H9 (cell line): ENCODE results near the gene MALRD1. TPM values are rescaled to one million over a fixed set of nuclear protein-coding genes. Genes with fewer than 3 reads are reported as not detected.

ENCODE experiments used
- DNase-seq: peaks from one replicate; pipeline ENCODE4 v3.0.0-alpha.2; 2017
- H2AFZ ChIP-seq: one replicate; pipeline ENCODE4 v1.6.1; 2013; ENCODE audit warnings: mild to moderate bottlenecking, low read length, control low read depth, moderate library complexity
- H2AK5ac ChIP-seq: 2 replicates; pipeline ENCODE4 v1.6.1; 2013; ENCODE audit warnings: low read length, control low read depth, mixed read lengths; ENCODE audit not compliant: insufficient read length
- H2BK120ac ChIP-seq: one replicate; pipeline ENCODE4 v1.6.1; 2013; ENCODE audit warnings: low read depth, mild to moderate bottlenecking, low read length, control low read depth, inconsistent platforms; ENCODE audit not compliant: poor library complexity, severe bottlenecking
- H2BK12ac ChIP-seq: 2 replicates; pipeline ENCODE4 v1.6.1; 2013; ENCODE audit warnings: low read length, control low read depth, mixed read lengths, low read depth; ENCODE audit not compliant: insufficient read length
- H2BK15ac ChIP-seq: 2 replicates; pipeline ENCODE4 v1.6.1; 2013; ENCODE audit warnings: low read depth, low read length, control low read depth
- H2BK20ac ChIP-seq: one replicate; pipeline ENCODE4 v1.6.1; 2013; ENCODE audit warnings: low read depth, mild to moderate bottlenecking, low read length, control low read depth, inconsistent platforms; ENCODE audit not compliant: poor library complexity, severe bottlenecking
- H2BK5ac ChIP-seq: 2 replicates; pipeline ENCODE4 v1.6.1; 2013; ENCODE audit warnings: low read length, control low read depth, mixed read lengths; ENCODE audit not compliant: insufficient read length
- H3K14ac ChIP-seq: 2 replicates; pipeline ENCODE4 v1.6.1; 2013; ENCODE audit warnings: low read length, control low read depth; ENCODE audit not compliant: insufficient read depth
- H3K18ac ChIP-seq: 2 replicates; pipeline ENCODE4 v1.6.1; 2013; ENCODE audit warnings: low read depth, mild to moderate bottlenecking, mixed read lengths, low read length, control low read depth; ENCODE audit not compliant: insufficient read length
- H3K23ac ChIP-seq: 2 replicates; pipeline ENCODE4 v1.6.1; 2013; ENCODE audit warnings: low read length, control low read depth, mixed read lengths, low read depth; ENCODE audit not compliant: insufficient read length
- H3K23me2 ChIP-seq: 2 replicates; pipeline ENCODE4 v1.6.1; 2013; ENCODE audit warnings: low read depth, mild to moderate bottlenecking, mixed read lengths, low read length, control low read depth; ENCODE audit not compliant: insufficient read length, poor library complexity, severe bottlenecking
- H3K27ac ChIP-seq: 2 replicates; pipeline ENCODE4 v1.5.1; 2013; ENCODE audit warnings: low read length, control low read depth, mixed read lengths, low read depth; ENCODE audit not compliant: insufficient read length
- H3K27me3 ChIP-seq: 2 replicates; pipeline ENCODE4 v1.6.1; 2013; ENCODE audit warnings: low read length, control low read depth, inconsistent platforms; ENCODE audit not compliant: insufficient read depth
- H3K4ac ChIP-seq: 2 replicates; pipeline ENCODE4 v1.6.1; 2013; ENCODE audit warnings: low read depth, mild to moderate bottlenecking, control low read depth, inconsistent platforms, low read length, moderate library complexity
- H3K4me1 ChIP-seq: 2 replicates; pipeline ENCODE4 v1.6.1; 2013; ENCODE audit warnings: low read length, control low read depth, inconsistent platforms; ENCODE audit not compliant: insufficient read depth
- H3K4me2 ChIP-seq: 2 replicates; pipeline ENCODE4 v1.6.1; 2013; ENCODE audit warnings: low read length, control low read depth, mixed read lengths; ENCODE audit not compliant: insufficient read length, insufficient read depth
- H3K56ac ChIP-seq: 2 replicates; pipeline ENCODE4 v1.6.1; 2013; ENCODE audit warnings: low read depth, mild to moderate bottlenecking, mixed read lengths, low read length, control low read depth; ENCODE audit not compliant: insufficient read length
- H3K79me1 ChIP-seq: 2 replicates; pipeline ENCODE4 v1.6.1; 2013; ENCODE audit warnings: low read depth, mild to moderate bottlenecking, moderate library complexity, low read length, control low read depth, inconsistent platforms; ENCODE audit not compliant: insufficient read depth, poor library complexity, severe bottlenecking
- H3K79me2 ChIP-seq: 2 replicates; pipeline ENCODE4 v1.6.1; 2013; ENCODE audit warnings: low read length, control low read depth, inconsistent platforms; ENCODE audit not compliant: insufficient read depth
- H3K9ac ChIP-seq: 2 replicates; pipeline ENCODE4 v1.6.1; 2013; ENCODE audit warnings: low read length, control low read depth, mixed read lengths; ENCODE audit not compliant: insufficient read length; ENCODE audit errors: extremely low read depth
- H3K9me3 ChIP-seq: one replicate; pipeline ENCODE4 v1.6.1; 2013; ENCODE audit warnings: low read depth, low read length, inconsistent platforms; ENCODE audit not compliant: control insufficient read depth
- H3T11ph ChIP-seq: one replicate; pipeline ENCODE4 v1.6.1; 2013; ENCODE audit warnings: mild to moderate bottlenecking, low read length, control low read depth, inconsistent platforms
- H4K20me1 ChIP-seq: one replicate; pipeline ENCODE4 v1.6.1; 2013; ENCODE audit not compliant: control insufficient read depth, insufficient read length, insufficient read depth
- H4K5ac ChIP-seq: 2 replicates; pipeline ENCODE4 v1.6.1; 2013; ENCODE audit warnings: low read depth, mild to moderate bottlenecking, mixed read lengths, low read length, control low read depth; ENCODE audit not compliant: insufficient read length
- H4K8ac ChIP-seq: replicated peaks from 2 replicates; pipeline ENCODE4 v1.6.1; 2013; ENCODE audit warnings: low read length, control low read depth, mixed read lengths, low read depth; ENCODE audit not compliant: insufficient read length
- H4K91ac ChIP-seq: 2 replicates; pipeline ENCODE4 v1.6.1; 2013; ENCODE audit warnings: low read depth, mild to moderate bottlenecking, moderate library complexity, mixed read lengths, low read length, control low read depth; ENCODE audit not compliant: insufficient read length
- H3K27ac Mint-ChIP-seq, 3 experiments: 2 replicates in 2 of 3; 3 replicates in 1 of 3; pipeline ENCODE4 v1.8.0; 2020 to 2021; ENCODE audit warnings: mixed read lengths in 3 of 3, mild to moderate bottlenecking in 1 of 3, moderate library complexity in 1 of 3
- H3K27me3 Mint-ChIP-seq: 2 replicates; pipeline ENCODE4 v1.8.0; 2021; ENCODE audit warnings: low read depth, mild to moderate bottlenecking, moderate library complexity, mixed read lengths
- H3K36me3 Mint-ChIP-seq, 3 experiments: 2 replicates in 2 of 3; 3 replicates in 1 of 3; pipeline ENCODE4 v1.8.0; 2020 to 2021; ENCODE audit warnings: low read depth in 3 of 3, mixed read lengths in 3 of 3; ENCODE audit not compliant: insufficient read depth in 1 of 3
- H3K4me1 Mint-ChIP-seq, 2 experiments: 2 replicates each; pipeline ENCODE4 v1.8.0; 2020; ENCODE audit warnings: mixed read lengths in 2 of 2
- H3K4me3 Mint-ChIP-seq, 2 experiments: 2 replicates in 1 of 2; 3 replicates in 1 of 2; pipeline ENCODE4 v1.8.0; 2020 to 2021; ENCODE audit warnings: mild to moderate bottlenecking in 2 of 2, mixed read lengths in 2 of 2, moderate library complexity in 1 of 2
- H3K9me3 Mint-ChIP-seq, 2 experiments: 2 replicates in 1 of 2; 3 replicates in 1 of 2; pipeline ENCODE4 v1.8.0; 2020; ENCODE audit warnings: mild to moderate bottlenecking in 2 of 2, mixed read lengths in 2 of 2, moderate library complexity in 1 of 2
- CTCF ChIP-seq: fragments of 200-600 bp; sonication (generic); conservative IDR thresholded peaks from 3 replicates; pipeline ENCODE4 v1.8.0; 2021; ENCODE audit warnings: antibody characterized with exemption, mild to moderate bottlenecking
- whole genome bisulfite sequencing: extraction: QIAGEN DNeasy Blood & Tissue Kit; methylation state at CpG from one replicate; pipeline ENCODE4 v1.1.7; 2013; ENCODE audit warnings: missing lambda C conversion rate, low lambda C conversion rate, mixed read lengths; ENCODE audit not compliant: insufficient read length; ENCODE audit errors: extremely low coverage; 5-methylcytosine and 5-hydroxymethylcytosine counted together
- total RNA-seq: library from RNA; stranded (reverse); gene quantifications from 2 replicates; pipeline ENCODE4 v1.2.1, GENCODE V29; 2021

Gene MALRD1
- total RNA-seq, 1 experiment from 2014 or later = 0.20 TPM

GRCh38 chr10:19651549-19651948, 602.9 kb downstream of the MALRD1 start:
- H3K56ac ChIP-seq = no peak overlapping the region
- H2BK20ac ChIP-seq = no peak overlapping the region
- no CpG with 5 or more reads among the region's 1 CpG for WGBS
- H2BK15ac ChIP-seq = no peak overlapping the region
- no peak overlapping the region for H2AFZ ChIP-seq
- H2BK12ac ChIP-seq = no peak overlapping the region
- no peak overlapping the region for H3K4me2 ChIP-seq
- no peak overlapping the region for H2AK5ac ChIP-seq
- no peak overlapping the region for H3K9ac ChIP-seq
- no peak overlapping the region for H3K14ac ChIP-seq
- H3K79me1 ChIP-seq = no peaks in the 10 kb centered on the region
- no peaks in the 10 kb centered on the region for H3K4me1 ChIP-seq
- no peaks in the 10 kb centered on the region for H3K79me2 ChIP-seq
- no peak overlapping the region for H3T11ph ChIP-seq
- H3K9me3 Mint-ChIP-seq = no peaks in the 10 kb centered on the region
- H3K4me3 Mint-ChIP-seq = no peak overlapping the region
- no peak overlapping the region for H3K18ac ChIP-seq
- H3K4ac ChIP-seq = no peak overlapping the region
- H3K23ac ChIP-seq = no peak overlapping the region
- no peak overlapping the region for H4K8ac ChIP-seq
- no peaks in the 10 kb centered on the region for H3K23me2 ChIP-seq
- no peak for DNase-seq
- no peaks in the 10 kb centered on the region for H4K20me1 ChIP-seq
- H2BK5ac ChIP-seq = no peak overlapping the region
- H4K91ac ChIP-seq = no peak overlapping the region
- H4K5ac ChIP-seq = no peak overlapping the region
- H3K27me3 Mint-ChIP-seq = no peaks in the 10 kb centered on the region
- H3K36me3 Mint-ChIP-seq = no peaks in the 10 kb centered on the region
- TF ChIP-seq CTCF = no peak
- no peaks in the 10 kb centered on the region for H3K27me3 ChIP-seq
- H3K9me3 ChIP-seq = no peaks in the 10 kb centered on the region
- no peak overlapping the region for H2BK120ac ChIP-seq
- H3K4me1 Mint-ChIP-seq = no peaks in the 10 kb centered on the region
- H3K27ac Mint-ChIP-seq = no peak overlapping the region
- H3K27ac ChIP-seq = no peak overlapping the region
